Renal cortical epithelial cell (primary cell): ENCODE measurements around the gene ICAM2. TPM values are rescaled to one million over a fixed set of nuclear protein-coding genes. Genes with fewer than 3 reads are reported as not detected.
"Not testable (repeated sequence)": the region's sequence is repeated elsewhere in the genome, so short reads cannot be mapped to it uniquely, and the experiment has no call there.

Experiments used
- DNase-seq: peaks from one replicate; pipeline ENCODE4 v3.0.0-alpha.2; 2011; ENCODE audit warnings: low read depth
- total RNA-seq: library from RNA; depleted of rRNA; stranded (reverse); fragments of >200 nt; gene quantifications from 2 replicates; pipeline ENCODE4 v1.2.3, GENCODE V29; 2014

Gene ICAM2
- total RNA-seq, 1 donor from 2014 or later, result 6.4 TPM

GRCh38 chr17:64042700-64043485, 22.5 kb upstream of the ICAM2 start:
- no peak for DNase-seq

- no peak for DNase-seq
Measured at GRCh38 chr17:64041912-64042311, 21.5 kb upstream of the ICAM2 start.

DNA sequence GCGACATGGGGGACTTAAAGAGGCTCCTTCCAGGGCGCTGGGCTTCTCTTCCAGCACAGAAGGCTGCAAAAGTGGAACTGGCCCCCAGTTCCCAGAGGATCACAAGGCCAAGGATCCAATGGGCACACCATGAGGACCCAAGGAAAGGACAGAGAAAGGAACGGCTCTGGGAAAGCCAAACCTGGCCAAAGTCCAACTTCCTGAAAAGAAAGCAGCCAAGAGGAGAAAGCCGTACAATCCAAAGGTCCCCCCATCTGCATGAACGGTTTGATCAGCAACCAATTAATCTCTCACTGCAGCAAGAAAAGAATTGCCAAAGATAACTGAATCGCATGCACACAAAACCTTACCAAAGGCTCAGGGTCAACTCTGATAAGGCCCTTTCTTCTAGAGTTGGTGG, 19.8 kb upstream of the ICAM2 start:
- no peak for DNase-seq

GRCh38 chr17:64039106-64039400, 18.6 kb upstream of the ICAM2 start:
- no peak for DNase-seq

DNA sequence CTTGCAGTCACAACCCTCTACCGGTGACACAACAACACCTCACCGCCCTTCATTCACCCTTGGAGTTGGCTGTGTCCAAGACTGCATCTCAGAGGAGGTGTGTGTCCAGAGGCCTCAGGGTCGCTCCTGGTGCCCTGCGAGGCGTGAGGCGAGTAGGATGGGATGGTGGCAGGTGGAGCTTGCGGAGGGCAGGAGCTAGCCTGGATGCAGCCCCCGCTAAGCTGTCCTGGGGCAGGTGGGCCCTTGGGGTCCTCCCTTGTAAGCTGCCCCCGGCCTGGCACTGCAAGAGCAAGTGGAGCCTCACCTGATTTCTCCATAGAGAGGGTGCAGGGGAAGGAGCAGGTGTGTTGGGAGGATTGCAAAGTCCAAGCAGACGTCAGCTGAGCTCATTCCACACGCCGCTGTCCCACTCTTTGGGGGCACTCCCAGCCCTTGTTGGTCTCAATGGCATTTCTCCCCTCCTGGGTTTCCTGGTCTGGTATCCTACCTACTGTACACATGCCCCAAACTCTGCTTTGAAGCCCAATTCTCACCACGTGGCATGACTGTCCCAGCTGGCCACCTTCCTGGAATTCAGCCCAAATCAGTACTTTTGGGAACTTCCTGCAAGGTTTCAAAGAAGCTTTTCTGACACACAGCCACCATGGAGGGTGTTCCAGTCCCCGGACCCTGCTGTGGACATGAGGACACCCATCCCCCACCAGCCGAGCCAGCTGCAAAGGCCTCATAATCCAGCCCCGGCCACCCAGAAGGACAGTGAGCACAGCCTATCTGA, 18.1 kb upstream of the ICAM2 start:
- no peak for DNase-seq

GRCh38 chr17:64037802-64038201, 17.4 kb upstream of the ICAM2 start:
- no peak for DNase-seq

GRCh38 chr17:64037180-64037579, 16.7 kb upstream of the ICAM2 start:
- no peak for DNase-seq

DNA sequence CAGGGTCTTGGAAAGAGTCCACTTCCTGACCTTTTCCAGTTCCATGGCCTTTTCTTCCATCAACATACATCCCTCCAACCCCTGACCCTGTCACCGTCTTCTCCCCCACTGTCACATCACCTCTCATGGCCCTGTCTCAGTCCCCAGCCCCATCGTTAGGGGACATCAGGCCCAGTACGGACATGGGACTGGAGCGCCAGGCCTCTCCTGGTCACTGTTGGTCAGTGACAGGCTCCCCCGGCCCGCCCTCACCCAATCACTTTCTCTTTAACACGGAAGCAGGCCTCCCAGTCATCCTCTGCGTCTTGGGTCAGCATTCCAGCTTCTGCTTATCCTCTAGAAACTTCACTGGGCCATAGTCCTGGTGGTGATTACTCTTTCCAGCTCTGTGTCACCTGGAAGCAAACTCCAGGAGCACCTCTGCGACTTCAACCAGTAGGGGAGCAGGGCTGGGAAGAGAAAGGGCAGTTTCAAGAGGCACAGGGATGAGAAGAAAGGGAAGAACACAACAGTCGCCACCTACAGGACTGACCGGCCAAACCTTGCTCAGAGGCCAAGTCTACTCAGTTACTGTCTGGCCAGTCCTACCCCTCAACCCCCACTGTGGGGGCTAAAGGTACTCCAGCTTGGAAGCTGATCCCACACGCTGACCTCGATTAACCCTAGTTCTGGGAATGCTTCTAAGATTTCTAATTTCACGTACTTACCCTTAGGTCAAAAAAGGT, 15.9 kb upstream of the ICAM2 start:
- DNase-seq, result no peak

DNA sequence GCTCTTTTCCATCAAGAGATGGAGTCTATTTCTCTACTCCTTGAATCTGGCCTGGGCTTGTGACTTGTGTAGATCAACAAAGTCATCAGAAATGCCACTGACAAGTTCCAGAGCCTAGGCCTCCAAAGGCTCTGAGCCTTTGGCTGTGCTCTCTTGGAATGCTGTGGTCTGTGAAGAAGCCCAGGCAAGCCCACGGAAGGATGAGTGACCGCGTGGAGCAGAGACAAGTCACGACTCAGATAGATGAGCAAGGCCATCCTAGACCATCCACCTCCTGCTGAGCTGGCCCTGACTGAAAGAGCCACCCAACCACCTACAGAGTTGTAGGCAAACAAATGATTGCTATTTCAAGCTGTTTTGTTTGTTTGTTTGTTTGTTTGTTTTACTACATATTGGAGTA, 11.6 kb upstream of the ICAM2 start:
- DNase-seq, result peak; percentile 10

DNA sequence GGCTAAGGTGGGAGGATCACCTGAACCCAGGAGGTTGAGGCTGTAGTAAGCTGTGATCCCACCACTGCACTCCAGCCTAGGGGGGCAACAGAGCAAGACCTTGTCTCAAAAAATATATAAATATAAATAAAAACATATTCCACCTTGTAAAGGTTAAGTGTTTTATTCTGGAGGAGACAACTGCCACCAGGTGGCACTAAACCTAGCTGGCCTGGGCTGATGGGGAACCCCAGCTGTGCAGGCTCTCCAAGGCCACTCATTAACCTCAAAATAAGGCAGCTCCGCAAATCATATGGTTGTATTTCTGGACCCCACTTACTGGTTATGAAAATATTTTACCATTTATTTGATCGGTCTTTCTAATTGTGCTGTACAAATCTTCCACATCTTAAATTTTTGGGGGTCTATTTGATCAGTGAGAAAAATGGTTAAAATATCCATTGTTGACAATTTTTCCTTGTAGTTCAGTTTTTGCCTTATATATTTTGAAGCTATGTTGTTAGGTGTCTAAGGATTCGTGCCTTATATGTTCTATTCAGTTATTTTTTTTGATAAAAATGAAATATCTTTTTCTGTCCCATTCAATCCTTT, 8.5 kb upstream of the ICAM2 start:
- peak; percentile 55 for DNase-seq

GRCh38 chr17:64025732-64026294, 5.4 kb upstream of the ICAM2 start:
- peak; percentile 35 for DNase-seq

GRCh38 chr17:64024781-64025731, 4.6 kb upstream of the ICAM2 start:
- DNase-seq, result no peak

DNA sequence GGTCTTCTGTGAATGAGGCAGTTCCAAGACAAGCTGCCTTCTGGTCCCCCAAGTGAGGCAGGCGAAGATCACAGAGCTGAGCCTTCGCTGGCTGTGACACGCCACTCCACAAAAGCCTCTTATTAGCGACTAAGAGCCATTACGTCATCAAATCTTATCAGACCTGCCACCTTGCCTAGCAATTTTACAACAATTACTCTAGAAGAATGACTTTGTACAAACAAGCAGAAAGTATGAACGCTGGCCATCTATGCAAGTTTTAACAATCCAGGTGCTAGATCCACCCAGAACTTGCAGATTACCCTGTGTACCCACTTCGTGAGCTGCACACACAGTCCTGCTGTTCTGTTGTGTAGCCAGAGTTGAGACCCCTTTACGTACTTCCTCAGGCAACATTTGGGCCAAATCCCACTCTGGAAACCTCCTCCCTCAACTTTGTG, 3.8 kb upstream of the ICAM2 start:
- DNase-seq, result no peak

DNA sequence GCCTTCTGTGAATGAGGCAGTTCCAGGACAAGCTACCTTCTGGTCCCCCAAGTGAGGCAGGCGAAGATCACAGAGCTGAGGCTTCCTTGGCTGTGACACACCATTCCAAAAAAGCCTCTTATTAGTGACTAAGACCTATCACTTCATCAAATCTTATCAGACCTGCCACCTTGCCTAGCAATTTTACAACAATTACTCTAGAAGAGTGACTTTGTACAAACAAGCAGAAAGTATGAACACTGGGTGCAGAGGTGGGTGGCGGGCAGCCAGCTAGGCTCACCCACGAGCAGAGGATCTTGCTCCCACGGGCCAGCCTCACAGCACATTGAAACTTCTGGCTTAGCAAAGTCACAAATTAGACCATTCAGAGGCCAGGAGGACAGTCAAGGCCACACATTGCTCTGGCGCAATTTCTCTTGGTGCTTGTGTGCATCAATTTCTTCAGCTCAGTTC, 2.2 kb upstream of the ICAM2 start:
- no peak for DNase-seq

GRCh38 chr17:64019551-64019961, 877 bp downstream of the ICAM2 start:
- not testable (repeated sequence) for DNase-seq

- DNase-seq, result no peak
Measured at GRCh38 chr17:64017381-64017980, 3.0 kb downstream of the ICAM2 start.

DNA sequence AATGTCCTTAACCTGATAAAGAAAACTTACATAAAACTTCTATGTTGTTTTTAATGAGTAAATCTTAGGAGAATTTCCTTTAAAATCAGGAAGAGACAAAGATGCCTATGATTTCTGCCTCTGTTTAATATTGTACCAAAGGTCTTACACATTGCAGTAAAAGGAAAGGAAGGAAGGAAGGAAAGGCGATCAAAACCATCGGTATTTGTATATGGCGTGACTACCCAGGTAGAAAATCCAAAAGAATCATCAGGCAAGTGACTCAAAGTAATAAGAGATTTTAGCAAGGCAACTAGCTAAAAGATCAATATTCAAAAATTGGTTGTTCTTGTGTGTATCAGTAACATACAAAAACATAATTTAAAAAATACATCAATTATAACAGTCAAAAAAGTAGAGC, 3.5 kb downstream of the ICAM2 start:
- DNase-seq, result no peak

DNA sequence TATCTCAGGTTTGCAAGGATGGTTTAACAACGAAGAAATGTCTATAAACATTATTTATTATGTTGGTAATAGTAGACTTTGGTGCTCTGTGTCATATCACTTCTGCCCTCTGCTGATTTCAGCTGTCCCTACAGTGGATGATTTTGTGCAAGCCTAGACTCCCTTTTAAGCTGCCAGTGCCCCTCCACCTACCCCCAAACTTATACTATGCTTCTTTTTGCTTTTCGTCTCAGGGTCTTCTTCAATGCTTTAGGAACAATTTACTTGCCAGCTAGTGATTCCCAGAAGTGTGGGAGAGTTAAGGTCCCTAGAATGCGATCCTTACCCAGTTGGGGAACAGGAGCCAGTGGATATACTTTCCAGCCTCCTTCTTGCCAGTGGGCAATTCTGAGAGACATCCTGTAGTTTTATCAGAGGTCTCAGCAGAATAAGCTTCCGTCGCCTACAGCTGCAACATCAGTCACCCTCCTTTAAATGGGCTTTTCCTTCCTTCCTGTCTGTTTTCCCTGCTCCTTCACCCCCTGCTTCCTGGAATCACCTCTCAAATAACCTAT, 4.1 kb downstream of the ICAM2 start:
- no peak for DNase-seq

DNA sequence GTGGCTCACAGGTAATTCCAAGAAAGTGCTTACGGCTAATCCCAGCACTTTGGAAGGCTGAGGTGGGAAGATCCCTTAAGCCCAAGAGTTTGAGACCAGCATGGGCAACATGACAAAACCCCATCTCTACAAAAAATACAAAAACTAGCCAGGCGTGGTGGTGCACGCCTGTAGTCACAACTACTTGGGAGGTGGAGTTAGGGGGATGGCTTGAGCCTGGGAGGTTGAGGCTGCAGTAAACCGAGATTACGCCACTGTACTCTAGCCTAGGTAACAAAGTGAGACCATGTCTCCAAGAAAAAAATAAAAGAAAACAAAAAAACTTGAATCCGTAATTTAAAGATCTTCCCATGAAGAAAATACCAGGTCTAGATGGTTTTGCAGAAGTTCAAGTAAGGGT, 5.0 kb downstream of the ICAM2 start:
- no peak for DNase-seq
